ENCODE data around the gene MYH9. TPM values are rescaled to one million over a fixed set of nuclear protein-coding genes. Genes with fewer than 3 reads are reported as not detected.
A peak's percentile ranks its signal among the peaks of the same experiment; 100 is the strongest.

MYH9 gene
- total RNA-seq, 4 donors from 2014 or later = 304 to 366 (median 322) TPM

- TF ChIP-seq EP300 (IDR thresholded peaks at IDR 0.05) = no peak
- no peaks in the 10 kb centered on the region for H3K27me3 ChIP-seq
- H3K4me3 ChIP-seq = no peak overlapping the region
- H3K27ac ChIP-seq = peak overlapping the region in 3 of 4 donors; percentile 84 to 89 (median 87)
- peaks cover 0 to 43% (median 12%) of the 10 kb centered on the region in 3 donors for H3K4me1 ChIP-seq
- 71% methylated on average over 8 of the region's 19 CpGs; no CpG with 5 or more reads in 1 of the 2 donors for WGBS, 2 donors (ENCODE audit: low coverage in 1 of 2)
- H3K36me3 ChIP-seq = peaks cover 0 to 100% of the 10 kb centered on the region in 2 donors
- H3K9me3 ChIP-seq = no peaks in the 10 kb centered on the region
- ATAC-seq = no peak
Measured at GRCh38 chr22:36305813-36306212, 82.0 kb downstream of the MYH9 start.

GRCh38 chr22:36304429-36304828 is 83.3 kb downstream of the MYH9 start:
- Histone ChIP-seq H3K27ac (peak overlapping the region; percentile 43 to 89 (median 86)), H3K27me3 (no peaks in the 10 kb centered on the region), H3K4me1 (peaks cover 0 to 43% (median 12%) of the 10 kb centered on the region in 3 donors), H3K36me3 (peaks cover 0 to 100% of the 10 kb centered on the region in 2 donors), H3K9me3 (no peaks in the 10 kb centered on the region), H3K4me3 (no peak overlapping the region)
- no peak for TF ChIP-seq CTCF (IDR thresholded peaks at IDR 0.05)
- TF ChIP-seq POLR2A (IDR thresholded peaks at IDR 0.05) = no peak
- TF ChIP-seq POLR2AphosphoS5 (IDR thresholded peaks at IDR 0.05) = no peak
- ATAC-seq = peak; percentile 19
- WGBS, 2 donors (ENCODE audit: low coverage in 1 of 2) = 79% methylated on average over 2 of the region's 10 CpGs; no CpG with 5 or more reads in 1 of the 2 donors

GRCh38 chr22:36303874-36304273 is 83.9 kb downstream of the MYH9 start:
- Histone ChIP-seq H3K4me3 (no peak overlapping the region), H3K9me3 (no peaks in the 10 kb centered on the region), H3K27ac (peak overlapping the region; percentile 43 to 89 (median 86)), H3K27me3 (no peaks in the 10 kb centered on the region), H3K4me1 (peaks cover 0 to 43% (median 12%) of the 10 kb centered on the region in 3 donors), H3K36me3 (peaks cover 0 to 100% of the 10 kb centered on the region in 2 donors)
- TF ChIP-seq EP300 (IDR thresholded peaks at IDR 0.05) (no peak), POLR2AphosphoS5 (IDR thresholded peaks at IDR 0.05) (no peak), CTCF (IDR thresholded peaks at IDR 0.05) (no peak), POLR2A (IDR thresholded peaks at IDR 0.05) (no peak)
- WGBS, 2 donors (ENCODE audit: low coverage in 1 of 2) = 31 to 64% methylated on average over 5 to 10 of the region's 13 CpGs
- no peak for ATAC-seq

GRCh38 chr22:36303115-36303467 is 84.7 kb downstream of the MYH9 start:
- H3K36me3 ChIP-seq = peaks cover 0 to 100% of the 10 kb centered on the region in 2 donors
- peak overlapping the region; percentile 49 to 89 (median 86) for H3K27ac ChIP-seq
- no peaks in the 10 kb centered on the region for H3K27me3 ChIP-seq
- peaks cover 0 to 43% (median 12%) of the 10 kb centered on the region in 3 donors for H3K4me1 ChIP-seq
- no peaks in the 10 kb centered on the region for H3K9me3 ChIP-seq
- no peak for ATAC-seq
- no peak for TF ChIP-seq POLR2AphosphoS5 (IDR thresholded peaks at IDR 0.05)
- no peak for TF ChIP-seq POLR2A (IDR thresholded peaks at IDR 0.05)
- TF ChIP-seq EP300 (IDR thresholded peaks at IDR 0.05) = no peak
- TF ChIP-seq CTCF (IDR thresholded peaks at IDR 0.05) = no peak
- WGBS, 2 donors (ENCODE audit: low coverage in 1 of 2) = no CpG with 5 or more reads among the region's 9 CpGs
- no peak overlapping the region for H3K4me3 ChIP-seq

GRCh38 chr22:36302439-36303114 is 85.2 kb downstream of the MYH9 start:
- 0 to 76% methylated on average over 1 to 9 of the region's 17 CpGs for WGBS, 2 donors (ENCODE audit: low coverage in 1 of 2)
- no peak for ATAC-seq
- no peak overlapping the region for H3K4me3 ChIP-seq
- H3K9me3 ChIP-seq = no peaks in the 10 kb centered on the region
- H3K27ac ChIP-seq = peak overlapping the region; percentile 49 to 89 (median 86)
- TF ChIP-seq POLR2AphosphoS5 (IDR thresholded peaks at IDR 0.05) = no peak
- H3K36me3 ChIP-seq = peaks cover 0 to 100% of the 10 kb centered on the region in 2 donors
- H3K27me3 ChIP-seq = no peaks in the 10 kb centered on the region
- H3K4me1 ChIP-seq = peaks cover 0 to 43% (median 12%) of the 10 kb centered on the region in 3 donors

GRCh38 chr22:36301851-36302250 is 85.9 kb downstream of the MYH9 start:
- Histone ChIP-seq H3K9me3 (no peaks in the 10 kb centered on the region), H3K27ac (peak overlapping the region; percentile 64 to 89 (median 86)), H3K4me1 (peaks cover 0 to 43% (median 12%) of the 10 kb centered on the region in 3 donors), H3K36me3 (peaks cover 0 to 100% of the 10 kb centered on the region in 2 donors), H3K4me3 (no peak overlapping the region), H3K27me3 (no peaks in the 10 kb centered on the region)
- peak; percentile 67 for ATAC-seq
- WGBS, 2 donors (ENCODE audit: low coverage in 1 of 2) = 22 to 53% methylated on average over 7 to 8 of the region's 8 CpGs
- TF ChIP-seq EP300 (IDR thresholded peaks at IDR 0.05) (no peak), POLR2AphosphoS5 (IDR thresholded peaks at IDR 0.05) (peak; percentile 87)
